Measurements from ENCODE around the gene SNTA1. TPM values are rescaled to one million over a fixed set of nuclear protein-coding genes. Genes with fewer than 3 reads are reported as not detected.
"Not testable (repeated sequence)": the region's sequence is repeated elsewhere in the genome, so short reads cannot be mapped to it uniquely, and the experiment has no call there.

The SNTA1 gene
- total RNA-seq, 1 donor from 2014 or later = 6.9 TPM

GRCh38 chr20:33474097-33474873 lies 30.7 kb upstream of the SNTA1 start:
- DNase-seq (ENCODE audit: low read depth) = no peak
- no peak for TF ChIP-seq CTCF (conservative IDR thresholded peaks at IDR 0.05; ENCODE audit: low read depth, low read length)
- no peak overlapping the region for H3K4me3 ChIP-seq (ENCODE audit: low read depth, low read length)

- TF ChIP-seq CTCF (conservative IDR thresholded peaks at IDR 0.05; ENCODE audit: low read depth, low read length) = no peak
- no peak overlapping the region for H3K4me3 ChIP-seq (ENCODE audit: low read depth, low read length)
- DNase-seq (ENCODE audit: low read depth) = no peak
These were observed 29.4 kb upstream of the SNTA1 start for GRCh38 chr20:33472868-33473435.

GRCh38 chr20:33470866-33471265 lies 27.3 kb upstream of the SNTA1 start:
- DNase-seq (ENCODE audit: low read depth) = no peak
- no peak overlapping the region for H3K4me3 ChIP-seq (ENCODE audit: low read depth, low read length)
- TF ChIP-seq CTCF (conservative IDR thresholded peaks at IDR 0.05; ENCODE audit: low read depth, low read length) = no peak

- no peak for TF ChIP-seq CTCF (conservative IDR thresholded peaks at IDR 0.05; ENCODE audit: low read depth, low read length)
- no peak overlapping the region for H3K4me3 ChIP-seq (ENCODE audit: low read depth, low read length)
- DNase-seq (ENCODE audit: low read depth) = no peak
These were observed 26.9 kb upstream of the SNTA1 start for GRCh38 chr20:33470457-33470856.

- no peak for DNase-seq (ENCODE audit: low read depth)
- TF ChIP-seq CTCF (conservative IDR thresholded peaks at IDR 0.05; ENCODE audit: low read depth, low read length) = no peak
- no peak overlapping the region for H3K4me3 ChIP-seq (ENCODE audit: low read depth, low read length)
These were observed 22.7 kb upstream of the SNTA1 start for GRCh38 chr20:33466303-33466646.

- DNase-seq (ENCODE audit: low read depth) = no peak
- no peak overlapping the region for H3K4me3 ChIP-seq (ENCODE audit: low read depth, low read length)
- no peak for TF ChIP-seq CTCF (conservative IDR thresholded peaks at IDR 0.05; ENCODE audit: low read depth, low read length)
These were observed 22.1 kb upstream of the SNTA1 start for GRCh38 chr20:33465481-33466302.

- H3K4me3 ChIP-seq (ENCODE audit: low read depth, low read length) = not testable (repeated sequence)
These were observed 21.2 kb upstream of the SNTA1 start for GRCh38 chr20:33464759-33465158.

More at GRCh38 chr20:33464759-33465158, 21.2 kb upstream of the SNTA1 start:
- DNase-seq (ENCODE audit: low read depth) = not testable (repeated sequence)

All from epithelial cell of proximal tubule (primary cell).